GM12873 (cell line): ENCODE measurements around the gene ZNRF3.

Experiments used
- CTCF ChIP-seq: IDR thresholded peaks from 2 replicates; pipeline ENCODE4 v1.5.1; 2012; ENCODE audit warnings: low read depth, mild to moderate bottlenecking, moderate library complexity, low read length, control low read depth; ENCODE audit not compliant: insufficient read depth; ENCODE audit errors: missing control alignments

Gene ZNRF3

GRCh38 chr22:29055192-29055830, 171.9 kb downstream of the ZNRF3 start:
- no peak for TF ChIP-seq CTCF

GRCh38 chr22:29056472-29056871, 173.1 kb downstream of the ZNRF3 start:
- no peak for TF ChIP-seq CTCF

- no peak for TF ChIP-seq CTCF
Measured at GRCh38 chr22:29060251-29060869, 177.0 kb downstream of the ZNRF3 start.

- no peak for TF ChIP-seq CTCF
Measured at GRCh38 chr22:29060931-29061330, 177.6 kb downstream of the ZNRF3 start.

GRCh38 chr22:29061773-29062172, 178.4 kb downstream of the ZNRF3 start, which contains the start of gene C22orf31:
C22orf31 (minus strand) TSS chr22:29061831; CDS start chr22:29061792, 39 bp downstream.
- TF ChIP-seq CTCF = no peak

- no peak for TF ChIP-seq CTCF
Measured at GRCh38 chr22:29062286-29062821, 179.0 kb downstream of the ZNRF3 start.

GRCh38 chr22:29065468-29066190, 182.3 kb downstream of the ZNRF3 start:
- TF ChIP-seq CTCF = no peak
